ENCODE results near the gene ADARB2.

GRCh38 chr10:1360011-1360557 is 377.2 kb downstream of the ADARB2 start:
- TF ChIP-seq CTCF (IDR thresholded peaks at IDR 0.05) (no peak), POLR2A (IDR thresholded peaks at IDR 0.05) (no peak)
